K562 (cell line): Measurements from ENCODE around the gene CCSER1. TPM values are rescaled to one million over a fixed set of nuclear protein-coding genes. Genes with fewer than 3 reads are reported as not detected.

Source experiments
- ATAC-seq: fragments of 200-7000 bp; cut with Tn5 transposase; 3 replicates; pipeline ENCODE4 v1.9.1; 2020; ENCODE audit warnings: moderate library complexity
- BruUV-seq: library from RNA; stranded (reverse); fragments of 400-500 nt; replicated peaks from 2 replicates; lab custom pipeline; 2021; lab: Mats Ljungman, UMichigan
- CTCF ChIA-PET: fragments of 300-600 bp; formaldehyde crosslinking; extraction: SDS; loops from one replicate; lab custom pipeline; 2021; ENCODE audit warnings: low intra/inter-chr PET ratio; lab: Yijun Ruan, JAX
- POLR2A ChIA-PET: fragments of 300-600, 350-650 bp; sonication (Branson Sonifier 250); formaldehyde crosslinking; extraction: SDS; loops from one replicate; lab custom pipeline; 2021; ENCODE audit warnings: antibody characterized with exemption, inconsistent platforms; lab: Yijun Ruan, JAX
- DNase-seq, 4 experiments: peaks; one replicate each; pipeline versions ENCODE4 v3.0.0 to v3.0.0-alpha.2; 2011 to 2018; ENCODE audit warnings: low spot score in 3 of 4, mixed read lengths in 3 of 4; ENCODE audit errors: extremely low read depth in 1 of 4
- FAIRE-seq: peaks from 2 replicates; lab custom pipeline; 2011; peaks lifted over from hg19 to GRCh38; lab: Jason Lieb, UNC
- H2AFZ ChIP-seq: 2 replicates; pipeline ENCODE4 v1.6.0; 2011; ENCODE audit warnings: low read depth, low read length, control low read depth, inconsistent platforms
- H3K27ac ChIP-seq: fragments of 200-600 bp; 3 replicates; pipeline ENCODE4 v1.8.0; 2011; ENCODE audit warnings: low read depth, mild to moderate bottlenecking, control low read depth, inconsistent platforms, low read length, moderate library complexity, mixed read lengths; ENCODE audit errors: extremely low read depth
- H3K27me3 ChIP-seq, 2 experiments: fragments of 300-600 bp in 1 of 2; 2 replicates in 1 of 2; 3 replicates in 1 of 2; pipeline versions ENCODE4 v1.6.0 to v1.8.0; 2011; ENCODE audit warnings: inconsistent platforms in 2 of 2, low read length in 2 of 2, mild to moderate bottlenecking in 1 of 2, mixed read lengths in 1 of 2, moderate library complexity in 1 of 2; ENCODE audit not compliant: control insufficient read depth in 2 of 2, insufficient read depth in 2 of 2
- H3K36me3 ChIP-seq: fragments of 300-600 bp; 3 replicates; pipeline ENCODE4 v1.8.0; 2011; ENCODE audit warnings: mild to moderate bottlenecking, low read length, inconsistent platforms; ENCODE audit not compliant: control insufficient read depth, insufficient read depth
- H3K4me1 ChIP-seq, 2 experiments: fragments of 200-600 bp in 1 of 2; replicated peaks in 1 of 2; 2 replicates in 1 of 2; 3 replicates in 1 of 2; pipeline versions ENCODE4 v1.5.1 to v1.8.0; 2011; ENCODE audit warnings: inconsistent platforms in 2 of 2, low read length in 2 of 2, mild to moderate bottlenecking in 1 of 2, mixed read lengths in 1 of 2, moderate library complexity in 1 of 2; ENCODE audit not compliant: control insufficient read depth in 2 of 2, insufficient read depth in 2 of 2
- H3K4me2 ChIP-seq: 2 replicates; pipeline ENCODE4 v1.6.1; 2011; ENCODE audit warnings: low read length, control low read depth, inconsistent platforms, mixed read lengths; ENCODE audit not compliant: insufficient read depth
- H3K4me3 ChIP-seq: fragments of 200-600 bp; sonication (generic), shearing (Covaris generic); 2 replicates; pipeline ENCODE4 v1.5.1; 2016; ENCODE audit warnings: control low read depth, inconsistent platforms
- H3K79me2 ChIP-seq: fragments of 200-600 bp; 3 replicates; pipeline ENCODE4 v1.8.0; 2011; ENCODE audit warnings: low read length, inconsistent platforms; ENCODE audit not compliant: control insufficient read depth, insufficient read depth
- H3K9ac ChIP-seq, 2 experiments: 2 replicates each; pipeline versions ENCODE4 v1.6.0 to v1.6.1; 2011; ENCODE audit warnings: low read depth in 2 of 2, low read length in 2 of 2, control low read depth in 1 of 2, inconsistent platforms in 1 of 2, mild to moderate bottlenecking in 1 of 2, mixed read lengths in 1 of 2; ENCODE audit not compliant: insufficient read depth in 1 of 2
- H3K9me1 ChIP-seq: one replicate; pipeline ENCODE4 v1.6.0; 2011; ENCODE audit warnings: inconsistent platforms, mild to moderate bottlenecking, low read length, moderate library complexity; ENCODE audit not compliant: control insufficient read depth, insufficient read depth
- H3K9me3 ChIP-seq: replicated peaks from 2 replicates; pipeline ENCODE4 v1.5.1; 2011; ENCODE audit warnings: low read depth, low read length, inconsistent platforms; ENCODE audit not compliant: control insufficient read depth, insufficient read depth
- H4K20me1 ChIP-seq: replicated peaks from 2 replicates; pipeline ENCODE4 v1.6.1; 2011; ENCODE audit warnings: low read length, inconsistent platforms, mixed read lengths; ENCODE audit not compliant: control insufficient read depth, insufficient read depth
- BRF1 ChIP-seq: IDR thresholded peaks from 3 replicates; pipeline ENCODE4 v1.6.1; 2011; ENCODE audit warnings: borderline replicate concordance, mild to moderate bottlenecking; ENCODE audit not compliant: insufficient read length; ENCODE audit errors: extremely low read depth
- C11orf30 ChIP-seq: fragments of 450-650 bp; IDR thresholded peaks from 2 replicates; pipeline ENCODE4 v1.6.1; 2016; ENCODE audit warnings: low read depth, mild to moderate bottlenecking
- CBX1 ChIP-seq: sonication (generic); IDR thresholded peaks from 2 replicates; pipeline ENCODE4 v1.6.1; 2016; ENCODE audit warnings: antibody characterized with exemption, low read depth, mild to moderate bottlenecking
- CBX3 ChIP-seq, 2 experiments: IDR thresholded peaks; 1 replicate in 1 of 2; 2 replicates in 1 of 2; pipeline ENCODE4 v1.6.1; 2012; ENCODE audit warnings: inconsistent platforms in 2 of 2, low read length in 2 of 2, borderline replicate concordance in 1 of 2, control low read depth in 1 of 2
- EHMT2 ChIP-seq: fragments of 450-650 bp; IDR thresholded peaks from 2 replicates; pipeline ENCODE4 v1.6.1; 2018; ENCODE audit warnings: antibody characterized with exemption
- FOSL1 ChIP-seq: fragments of 200-800 bp; sonication (Bioruptor generic); conservative IDR thresholded peaks from 2 replicates; pipeline ENCODE4 v1.6.1; 2016; ENCODE audit warnings: missing genetic modification characterization, missing compliant biosample characterization
- GTF2E2 ChIP-seq: fragments of 200-800 bp; sonication (Bioruptor generic); IDR thresholded peaks from 2 replicates; pipeline ENCODE4 v1.6.1; 2016; ENCODE audit warnings: missing genetic modification characterization, missing compliant biosample characterization
- HDAC1 ChIP-seq, 2 experiments: fragments of 450-650 bp; IDR thresholded peaks; 2 replicates each; pipeline ENCODE4 v1.6.1; 2016 to 2017; ENCODE audit warnings: inconsistent platforms in 1 of 2, mild to moderate bottlenecking in 1 of 2, moderate library complexity in 1 of 2
- HNRNPH1 ChIP-seq: fragments of 200-400 bp; formaldehyde crosslinking; optimal IDR thresholded peaks from 2 replicates; pipeline ENCODE3; 2017; ENCODE audit warnings: low read depth, mild to moderate bottlenecking, low read length, moderate library complexity
- JUN ChIP-seq, 2 experiments: sonication (generic) in 1 of 2; formaldehyde crosslinking in 1 of 2; IDR thresholded peaks; 2 replicates each; pipeline versions ENCODE4 v1.6.1 to v1.8.0; 2012 to 2022; ENCODE audit warnings: borderline replicate concordance in 2 of 2, mild to moderate bottlenecking in 2 of 2, improper control_type of control experiment in 1 of 2, low read depth in 1 of 2, low read length in 1 of 2, missing genetic modification reagents in 1 of 2
- MAZ ChIP-seq, 2 experiments: fragments of 450-650 bp in 1 of 2; sonication (generic) in 1 of 2; formaldehyde crosslinking; IDR thresholded peaks in 1 of 2; conservative IDR thresholded peaks in 1 of 2; 2 replicates each; pipeline versions ENCODE4 v1.4.0 to v1.5.0; 2020; ENCODE audit warnings: mild to moderate bottlenecking in 1 of 2, missing genetic modification reagents in 1 of 2
- MEIS2 ChIP-seq: fragments of 450-650 bp; IDR thresholded peaks from 2 replicates; pipeline ENCODE4 v1.6.1; 2014; ENCODE audit warnings: mild to moderate bottlenecking; ENCODE audit not compliant: partially characterized antibody
- SIN3B ChIP-seq: fragments of 450-650 bp; IDR thresholded peaks from 2 replicates; pipeline ENCODE4 v1.6.1; 2017; ENCODE audit warnings: low read depth, mild to moderate bottlenecking, moderate library complexity
- TCF7 ChIP-seq: sonication (generic); IDR thresholded peaks from 2 replicates; pipeline ENCODE4 v1.6.1; 2016; ENCODE audit warnings: antibody characterized with exemption, borderline replicate concordance
- TFAM ChIP-seq: fragments of 250-450 bp; sonication (Bioruptor Pico); conservative IDR thresholded peaks from 2 replicates; pipeline ENCODE4 v1.5.0; 2021; ENCODE audit warnings: mild to moderate bottlenecking, moderate library complexity
- WGBS: fragments of 100-300 bp; shearing (Covaris generic); methylation state at CpG from one replicate; pipeline ENCODE4 v1.1.6; 2016; ENCODE audit warnings: low coverage, mixed read lengths; ENCODE audit not compliant: insufficient coverage; ENCODE audit errors: missing lambda C conversion rate; 5-methylcytosine and 5-hydroxymethylcytosine counted together
- in situ Hi-C: fragments of 300-500 bp; cut with MboI; formaldehyde crosslinking; loops from 4 replicates; pipeline ENCODE4 v1.15.0; 2018; ENCODE audit warnings: inconsistent platforms, mixed read lengths
- intact Hi-C: fragments of 100-400 bp; cut with micrococcal nuclease; formaldehyde crosslinking; loops from 2 replicates; pipeline ENCODE4 v1.14.2; 2022
- polyA plus RNA-seq, 8 experiments: library from polyadenylated mRNA; depleted of rRNA in 4 of 8; stranded (reverse) in 5 of 8; unstranded in 3 of 8; fragments of >200 nt; fragmentation: Nextera tagmentation in 2 of 8; fragmentation: Illumina TruSeq in 1 of 8; extraction: Ambion mirVana in 2 of 8; extraction: Trizol in 1 of 8; gene quantifications; 2 replicates each; pipeline versions ENCODE4 v1.2.1 to v1.2.3, GENCODE V29; 2011 to 2014; ENCODE audit warnings: inconsistent platforms in 1 of 8, missing spikeins in 1 of 8
- total RNA-seq, 7 experiments: library from RNA; depleted of rRNA in 6 of 7; stranded (reverse); fragments of >200 nt in 6 of 7; fragmentation: Illumina TruSeq in 2 of 7; extraction: Trizol in 2 of 7; gene quantifications; 2 replicates each; pipeline versions ENCODE4 v1.2.1 to v1.2.3, GENCODE V29; 2011 to 2021; ENCODE audit warnings: low replicate concordance in 1 of 7
- TF ChIP-seq, protein P1 (sequence below): fragments of 450-650 bp; IDR thresholded peaks from 2 replicates; pipeline ENCODE4 v1.7.0; 2016; ENCODE audit warnings: borderline replicate concordance
- TF ChIP-seq, protein P2 (sequence below): fragments of 450-650 bp; IDR thresholded peaks from 2 replicates; pipeline ENCODE4 v1.6.1; 2016; ENCODE audit warnings: missing biosample characterization, missing genetic modification characterization
- TF ChIP-seq, protein P3 (sequence below): fragments of 450-650 bp; conservative IDR thresholded peaks from 2 replicates; pipeline ENCODE4 v1.6.1; 2016; ENCODE audit warnings: missing genetic modification characterization, low read depth, mild to moderate bottlenecking, control low read depth, missing compliant biosample characterization

Gene CCSER1
- total and polyA plus RNA-seq, 9 of the 15 experiments (the other 6 are each of a cell fraction or from before 2014, with no cell fraction given) = not detected

DNA sequence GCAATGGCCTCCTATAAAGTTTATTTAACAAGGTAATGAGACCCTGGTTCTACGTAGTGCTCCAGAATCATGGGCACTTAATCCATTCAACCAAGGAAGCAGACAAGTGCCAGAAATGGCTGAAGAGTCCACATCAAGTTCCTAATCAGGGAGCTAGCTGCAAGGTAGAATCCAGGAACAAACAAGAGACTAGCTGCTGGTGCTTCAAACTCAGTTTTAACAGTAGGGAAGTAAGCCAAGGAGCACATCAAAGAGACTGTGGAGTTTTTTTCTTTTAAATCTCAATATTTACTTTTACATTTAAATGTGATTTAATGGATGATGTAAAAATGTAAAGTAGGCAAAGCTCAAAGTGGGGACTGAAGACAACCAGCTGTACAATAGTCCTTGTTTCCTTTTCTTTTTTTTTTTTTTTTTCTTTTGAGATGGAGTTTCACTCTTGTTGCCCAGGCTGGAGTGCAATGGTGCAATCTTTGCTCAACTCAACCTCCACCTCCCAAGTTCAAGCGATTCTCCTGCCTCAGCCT, 630.4 kb downstream of the CCSER1 start:
- H3K36me3 ChIP-seq = no peaks in the 10 kb centered on the region
- no peak for ATAC-seq
- in situ Hi-C loops = no loop called here
- no peak overlapping the region for H3K9ac ChIP-seq
- no peaks in the 10 kb centered on the region for H3K9me1 ChIP-seq
- no peaks in the 10 kb centered on the region for H4K20me1 ChIP-seq
- no peaks in the 10 kb centered on the region for H3K79me2 ChIP-seq
- no peak overlapping the region for H3K4me2 ChIP-seq
- BruUV-seq = no TSS peak
- H3K27ac ChIP-seq = no peak overlapping the region
- POLR2A ChIA-PET = no interaction called here
- 0% methylated on average over 2 of the region's 2 CpGs for WGBS
- no peak for DNase-seq
- FAIRE-seq = no peak
- H2AFZ ChIP-seq = no peak overlapping the region
- H3K4me3 ChIP-seq = no peak overlapping the region
- TF ChIP-seq, protein P1, sequence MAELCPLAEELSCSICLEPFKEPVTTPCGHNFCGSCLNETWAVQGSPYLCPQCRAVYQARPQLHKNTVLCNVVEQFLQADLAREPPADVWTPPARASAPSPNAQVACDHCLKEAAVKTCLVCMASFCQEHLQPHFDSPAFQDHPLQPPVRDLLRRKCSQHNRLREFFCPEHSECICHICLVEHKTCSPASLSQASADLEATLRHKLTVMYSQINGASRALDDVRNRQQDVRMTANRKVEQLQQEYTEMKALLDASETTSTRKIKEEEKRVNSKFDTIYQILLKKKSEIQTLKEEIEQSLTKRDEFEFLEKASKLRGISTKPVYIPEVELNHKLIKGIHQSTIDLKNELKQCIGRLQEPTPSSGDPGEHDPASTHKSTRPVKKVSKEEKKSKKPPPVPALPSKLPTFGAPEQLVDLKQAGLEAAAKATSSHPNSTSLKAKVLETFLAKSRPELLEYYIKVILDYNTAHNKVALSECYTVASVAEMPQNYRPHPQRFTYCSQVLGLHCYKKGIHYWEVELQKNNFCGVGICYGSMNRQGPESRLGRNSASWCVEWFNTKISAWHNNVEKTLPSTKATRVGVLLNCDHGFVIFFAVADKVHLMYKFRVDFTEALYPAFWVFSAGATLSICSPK = no peak
- TF ChIP-seq, protein P2, sequence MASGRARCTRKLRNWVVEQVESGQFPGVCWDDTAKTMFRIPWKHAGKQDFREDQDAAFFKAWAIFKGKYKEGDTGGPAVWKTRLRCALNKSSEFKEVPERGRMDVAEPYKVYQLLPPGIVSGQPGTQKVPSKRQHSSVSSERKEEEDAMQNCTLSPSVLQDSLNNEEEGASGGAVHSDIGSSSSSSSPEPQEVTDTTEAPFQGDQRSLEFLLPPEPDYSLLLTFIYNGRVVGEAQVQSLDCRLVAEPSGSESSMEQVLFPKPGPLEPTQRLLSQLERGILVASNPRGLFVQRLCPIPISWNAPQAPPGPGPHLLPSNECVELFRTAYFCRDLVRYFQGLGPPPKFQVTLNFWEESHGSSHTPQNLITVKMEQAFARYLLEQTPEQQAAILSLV (tag) = no peak
- TF ChIP-seq HDAC1 (IDR thresholded peaks at IDR 0.05) = no peak
- TF ChIP-seq TCF7 = no peak
- no peak for TF ChIP-seq CBX3 (IDR thresholded peaks at IDR 0.05; ENCODE audit: borderline replicate concordance in 1 of 2, low read length in 2 of 2)
- TF ChIP-seq C11orf30 = no peak
- TF ChIP-seq, protein P3, sequence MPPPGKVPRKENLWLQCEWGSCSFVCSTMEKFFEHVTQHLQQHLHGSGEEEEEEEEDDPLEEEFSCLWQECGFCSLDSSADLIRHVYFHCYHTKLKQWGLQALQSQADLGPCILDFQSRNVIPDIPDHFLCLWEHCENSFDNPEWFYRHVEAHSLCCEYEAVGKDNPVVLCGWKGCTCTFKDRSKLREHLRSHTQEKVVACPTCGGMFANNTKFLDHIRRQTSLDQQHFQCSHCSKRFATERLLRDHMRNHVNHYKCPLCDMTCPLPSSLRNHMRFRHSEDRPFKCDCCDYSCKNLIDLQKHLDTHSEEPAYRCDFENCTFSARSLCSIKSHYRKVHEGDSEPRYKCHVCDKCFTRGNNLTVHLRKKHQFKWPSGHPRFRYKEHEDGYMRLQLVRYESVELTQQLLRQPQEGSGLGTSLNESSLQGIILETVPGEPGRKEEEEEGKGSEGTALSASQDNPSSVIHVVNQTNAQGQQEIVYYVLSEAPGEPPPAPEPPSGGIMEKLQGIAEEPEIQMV = no peak
- no peak for TF ChIP-seq MAZ (CRISPR knock-in tag; conservative IDR thresholded peaks at IDR 0.05 in 1 of 2, IDR thresholded peaks at IDR 0.05 in 1 of 2)
- no peak for TF ChIP-seq TFAM (CRISPR knock-in tag)
- TF ChIP-seq HNRNPH1 = no peak
- TF ChIP-seq GTF2E2 (tag) = no peak
- TF ChIP-seq BRF1 = no peak
- TF ChIP-seq SIN3B = no peak
- no peak for TF ChIP-seq MEIS2
- no peak for TF ChIP-seq FOSL1 (tag)
- TF ChIP-seq EHMT2 = no peak
- no peak for TF ChIP-seq JUN (IDR thresholded peaks at IDR 0.05; ENCODE audit: borderline replicate concordance, low read depth, low read length)
- TF ChIP-seq JUN (CRISPR knock-in tag; IDR thresholded peaks at IDR 0.05; ENCODE audit: borderline replicate concordance) = no peak
- TF ChIP-seq CBX1 = no peak
- H3K9me3 ChIP-seq = no peaks in the 10 kb centered on the region
- intact Hi-C loops = no loop called here
- CTCF ChIA-PET = no interaction called here
- H3K27me3 ChIP-seq = no peaks in the 10 kb centered on the region
- H3K4me1 ChIP-seq = no peaks in the 10 kb centered on the region
